HepG2 (cell line): ENCODE results near the gene ACSS2. TPM values are rescaled to one million over a fixed set of nuclear protein-coding genes. Genes with fewer than 3 reads are reported as not detected.

Source experiments
- AGO2 ChIP-seq: fragments of 200-400 bp; formaldehyde crosslinking; optimal IDR thresholded peaks from 2 replicates; pipeline ENCODE3; 2017; ENCODE audit warnings: mild to moderate bottlenecking, low read depth, low read length, moderate library complexity
- ARNTL ChIP-seq: sonication (generic); formaldehyde crosslinking; IDR thresholded peaks from 2 replicates; pipeline ENCODE4 v1.4.0; 2020; ENCODE audit warnings: mild to moderate bottlenecking, missing genetic modification reagents
- ATF5 ChIP-seq: sonication (generic); formaldehyde crosslinking; IDR thresholded peaks from 2 replicates; pipeline ENCODE4 v1.4.0; 2020; ENCODE audit warnings: mild to moderate bottlenecking, low read depth, missing genetic modification reagents
- FOXC1 ChIP-seq: sonication (generic); formaldehyde crosslinking; IDR thresholded peaks from 2 replicates; pipeline ENCODE4 v1.8.0; 2022; ENCODE audit warnings: mild to moderate bottlenecking, missing genetic modification reagents, borderline replicate concordance
- FOXJ3 ChIP-seq: sonication (generic); formaldehyde crosslinking; IDR thresholded peaks from 2 replicates; pipeline ENCODE4 v1.4.0; 2020; ENCODE audit warnings: missing genetic modification reagents, mild to moderate bottlenecking, borderline replicate concordance
- FOXO1 ChIP-seq: sonication (generic); formaldehyde crosslinking; IDR thresholded peaks from 2 replicates; pipeline ENCODE4 v1.4.0; 2020; ENCODE audit warnings: missing genetic modification reagents
- GPBP1L1 ChIP-seq: sonication (generic); formaldehyde crosslinking; IDR thresholded peaks from 2 replicates; pipeline ENCODE4 v1.5.0; 2020; ENCODE audit warnings: mild to moderate bottlenecking, missing genetic modification reagents
- KLF15 ChIP-seq: sonication (generic); formaldehyde crosslinking; IDR thresholded peaks from 2 replicates; pipeline ENCODE4 v1.8.1; 2023; ENCODE audit warnings: borderline replicate concordance, mild to moderate bottlenecking, inconsistent platforms, missing genetic modification reagents, mixed read lengths
- NFE2L2 ChIP-seq: fragments of 150-350 bp; IDR thresholded peaks from 2 replicates; pipeline ENCODE4 v1.6.1; 2014; ENCODE audit warnings: low read length
- NR2F1 ChIP-seq, 2 experiments: fragments of 450-650 bp in 1 of 2; formaldehyde crosslinking in 1 of 2; IDR thresholded peaks; 2 replicates each; pipeline versions ENCODE4 v1.5.0 to v1.6.1; 2016 to 2020; ENCODE audit warnings: mild to moderate bottlenecking in 1 of 2, missing compliant biosample characterization in 1 of 2, missing genetic modification reagents in 1 of 2, moderate library complexity in 1 of 2
- NR2F2 ChIP-seq: IDR thresholded peaks from 2 replicates; pipeline ENCODE4 v1.6.1; 2012; ENCODE audit warnings: low read depth, inconsistent platforms, borderline replicate concordance
- PHB2 ChIP-seq: fragments of 450-650 bp; IDR thresholded peaks from 2 replicates; pipeline ENCODE4 v1.6.1; 2018; ENCODE audit not compliant: partially characterized antibody
- PHF21A ChIP-seq: sonication (generic); formaldehyde crosslinking; IDR thresholded peaks from 2 replicates; pipeline ENCODE4 v1.5.0; 2020; ENCODE audit warnings: mild to moderate bottlenecking, missing genetic modification reagents
- SALL2 ChIP-seq: sonication (generic); formaldehyde crosslinking; IDR thresholded peaks from 2 replicates; pipeline ENCODE4 v1.8.1; 2023; ENCODE audit warnings: mild to moderate bottlenecking, missing genetic modification reagents, inconsistent platforms
- SMARCC2 ChIP-seq: fragments of 450-650 bp; IDR thresholded peaks from 2 replicates; pipeline ENCODE4 v1.6.1; 2017; ENCODE audit warnings: antibody characterized with exemption, mild to moderate bottlenecking
- ZBTB3 ChIP-seq: sonication (generic); formaldehyde crosslinking; IDR thresholded peaks from 2 replicates; pipeline ENCODE4 v1.4.0; 2020; ENCODE audit warnings: low read depth, mild to moderate bottlenecking, moderate library complexity, missing genetic modification reagents, borderline replicate concordance
- ZNF430 ChIP-seq: sonication (generic); formaldehyde crosslinking; IDR thresholded peaks from 2 replicates; pipeline ENCODE4 v1.9.0; 2021; ENCODE audit warnings: mild to moderate bottlenecking, missing genetic modification reagents
- ZNF547 ChIP-seq: sonication (generic); formaldehyde crosslinking; IDR thresholded peaks from 2 replicates; pipeline ENCODE4 v1.5.1; 2020; ENCODE audit warnings: mild to moderate bottlenecking, missing genetic modification reagents
- ZNF609 ChIP-seq: sonication (generic); formaldehyde crosslinking; IDR thresholded peaks from 2 replicates; pipeline ENCODE4 v1.4.0; 2020; ENCODE audit warnings: mild to moderate bottlenecking, missing genetic modification reagents, borderline replicate concordance
- ZNF614 ChIP-seq: IDR thresholded peaks from 2 replicates; pipeline ENCODE4 v1.6.1; 2018; ENCODE audit warnings: missing biosample characterization, missing genetic modification reagents, inconsistent platforms, borderline replicate concordance
- ZSCAN31 ChIP-seq: sonication (generic); formaldehyde crosslinking; IDR thresholded peaks from 2 replicates; pipeline ENCODE4 v1.5.0; 2020; ENCODE audit warnings: low read depth, mild to moderate bottlenecking, missing genetic modification reagents
- polyA plus RNA-seq, 8 experiments: library from polyadenylated mRNA; depleted of rRNA in 3 of 8; stranded (reverse) in 7 of 8; unstranded in 1 of 8; fragments of >200 nt; fragmentation: Illumina TruSeq in 4 of 8; extraction: Trizol in 4 of 8; gene quantifications; 2 replicates each; pipeline versions ENCODE4 v1.2.1 to v1.2.3, GENCODE V29; 2011 to 2016; ENCODE audit warnings: low read depth in 4 of 8, missing spikeins in 1 of 8, mixed read lengths in 1 of 8; ENCODE audit not compliant: insufficient read depth in 1 of 8
- total RNA-seq, 5 experiments: library from RNA; depleted of rRNA; stranded (reverse); fragments of >200 nt; fragmentation: Illumina TruSeq; extraction: Trizol; gene quantifications; 2 replicates each; pipeline ENCODE4 v1.2.3, GENCODE V29; 2016; ENCODE audit warnings: low read depth in 1 of 5
- TF ChIP-seq, protein P1 (sequence below): sonication (generic); formaldehyde crosslinking; IDR thresholded peaks from 2 replicates; pipeline ENCODE4 v1.4.0; 2020; ENCODE audit warnings: missing genetic modification reagents

The ACSS2 gene
- total and polyA plus RNA-seq, 2 of the 13 experiments (the other 11 are each of a cell fraction or from before 2014, with no cell fraction given): 72.8 to 89.7 TPM

GRCh38 chr20:34955231-34956040 lies 79.0 kb downstream of the ACSS2 start, which contains the start of the genes GSS and MYH7B (continued):
- TF ChIP-seq NR2F1 (CRISPR knock-in tag; IDR thresholded peaks at IDR 0.05) (peak; percentile 30 to 57; a peak in 1 of 4 replicates), ZSCAN31 (CRISPR knock-in tag) (peak; percentile 99), SALL2 (peak; percentile 98), PHB2 (no peak), NR2F2 (peak; percentile 60; the same call in 1 of the 2 replicates), ZNF609 (peak; percentile 75), NFE2L2 (no peak), ARNTL (peak; percentile 84), ATF5 (CRISPR knock-in tag) (peak; percentile 95), PHF21A (CRISPR knock-in tag) (peak; percentile 99), ZNF547 (peak; percentile 98), FOXO1 (peak; percentile 81), ZNF614 (peak; percentile 93), FOXJ3 (peak; percentile 77; the same call in 1 of the 2 replicates), KLF15 (no peak), ZBTB3 (CRISPR knock-in tag) (peak; percentile 95), SMARCC2 (no peak), ZNF430 (CRISPR knock-in tag) (peak; percentile 95), FOXC1 (CRISPR knock-in tag) (peak; percentile 99), AGO2 (peak; percentile 86), GPBP1L1 (CRISPR knock-in tag) (no peak)
- TF ChIP-seq, protein P1, sequence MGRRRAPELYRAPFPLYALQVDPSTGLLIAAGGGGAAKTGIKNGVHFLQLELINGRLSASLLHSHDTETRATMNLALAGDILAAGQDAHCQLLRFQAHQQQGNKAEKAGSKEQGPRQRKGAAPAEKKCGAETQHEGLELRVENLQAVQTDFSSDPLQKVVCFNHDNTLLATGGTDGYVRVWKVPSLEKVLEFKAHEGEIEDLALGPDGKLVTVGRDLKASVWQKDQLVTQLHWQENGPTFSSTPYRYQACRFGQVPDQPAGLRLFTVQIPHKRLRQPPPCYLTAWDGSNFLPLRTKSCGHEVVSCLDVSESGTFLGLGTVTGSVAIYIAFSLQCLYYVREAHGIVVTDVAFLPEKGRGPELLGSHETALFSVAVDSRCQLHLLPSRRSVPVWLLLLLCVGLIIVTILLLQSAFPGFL: no peak; the same call in 1 of the 2 replicates
